Sigmoid colon (tissue), 7 donors: Measurements from ENCODE around the gene IGF2. TPM values are rescaled to one million over a fixed set of nuclear protein-coding genes. Genes with fewer than 3 reads are reported as not detected.
A peak's percentile ranks its signal among the peaks of the same experiment; 100 is the strongest.

ENCODE experiments used
- DNase-seq: peaks from one replicate; pipeline ENCODE4 v3.0.0-alpha.2; 2019
- H3K27ac ChIP-seq, 4 donors: fragments of 200-600 bp; sonication (generic); one replicate each; pipeline ENCODE4 v1.5.1; 2016 to 2019; ENCODE audit warnings: mild to moderate bottlenecking in 1 of 4
- H3K27me3 ChIP-seq, 3 donors: fragments of 200-600 bp; sonication (generic); one replicate each; pipeline ENCODE4 v1.5.1; 2019; ENCODE audit warnings: mild to moderate bottlenecking in 1 of 3
- H3K36me3 ChIP-seq, 4 donors: fragments of 200-600 bp; sonication (generic); one replicate each; pipeline ENCODE4 v1.5.1; 2016 to 2019
- H3K4me1 ChIP-seq, 4 donors: fragments of 200-600 bp; sonication (generic); one replicate each; pipeline ENCODE4 v1.5.1; 2017 to 2019
- H3K4me3 ChIP-seq, 4 donors: fragments of 200-600 bp; sonication (generic); one replicate each; pipeline ENCODE4 v1.5.1; 2017 to 2019; ENCODE audit warnings: mild to moderate bottlenecking in 2 of 4, moderate library complexity in 1 of 4
- H3K9me3 ChIP-seq, 4 donors: fragments of 200-600 bp in 3 of 4; sonication (generic) in 3 of 4; one replicate each; pipeline versions ENCODE4 v1.5.1 to v1.6.1; 2013 to 2019
- CTCF ChIP-seq, 4 experiments: fragments of 450-650 bp in 3 of 4; fragments of 200-600 bp in 1 of 4; IDR thresholded peaks; one replicate each; pipeline ENCODE4 v1.5.1; 2016 to 2019; ENCODE audit warnings: antibody characterized with exemption in 4 of 4, mild to moderate bottlenecking in 3 of 4, moderate library complexity in 2 of 4
- EP300 ChIP-seq, 4 donors: sonication (generic); formaldehyde crosslinking; IDR thresholded peaks; one replicate each; pipeline ENCODE4 v1.6.1; 2017; ENCODE audit warnings: antibody characterized with exemption in 4 of 4
- POLR2A ChIP-seq, 2 donors: fragments of 450-650 bp; IDR thresholded peaks; one replicate each; pipeline ENCODE4 v1.6.1; 2016; ENCODE audit warnings: antibody characterized with exemption in 2 of 2, mild to moderate bottlenecking in 2 of 2, moderate library complexity in 2 of 2
- POLR2AphosphoS5 ChIP-seq, 4 donors: sonication (generic); formaldehyde crosslinking; IDR thresholded peaks; one replicate each; pipeline ENCODE4 v1.6.1; 2017; ENCODE audit warnings: antibody characterized with exemption in 4 of 4
- WGBS, 2 donors: extraction: QIAGEN DNeasy Blood & Tissue Kit; methylation state at CpG; one replicate each; pipeline ENCODE4 v1.1.7; 2013; 5-methylcytosine and 5-hydroxymethylcytosine counted together
- intact Hi-C: fragments of 100-400 bp; cut with DNase I; formaldehyde crosslinking; loops from one replicate; pipeline ENCODE4 v1.15.1; 2023
- polyA plus RNA-seq, 3 donors: library from polyadenylated mRNA; stranded (reverse); fragments of 200-250 nt; gene quantifications; one replicate each; pipeline ENCODE4 v1.2.3, GENCODE V29; 2013
- total RNA-seq, 4 donors: library from RNA; depleted of rRNA; stranded (reverse); fragments of >200 nt; gene quantifications; one replicate each; pipeline ENCODE4 v1.1.0, GENCODE V29; 2016
- donor health status: healthy with polysubstance abuse.
- donor health status: Bipolar disorder and iron deficiency.
- donor health status: healthy.

Gene IGF2
- total and polyA plus RNA-seq, 7 donors = 1.6 to 63.1 (median 13.9) TPM

- Histone ChIP-seq H3K4me1 (no peaks in the 10 kb centered on the region), H3K4me3 (no peak overlapping the region), H3K27me3 (peaks cover 0 to 9% (median 0%) of the 10 kb centered on the region in 3 donors), H3K36me3 (no peaks in the 10 kb centered on the region), H3K9me3 (no peaks in the 10 kb centered on the region), H3K27ac (no peak overlapping the region)
- no peak for DNase-seq
- TF ChIP-seq CTCF (IDR thresholded peaks at IDR 0.05) = no peak
- no peak for TF ChIP-seq POLR2A (IDR thresholded peaks at IDR 0.05)
- no peak for TF ChIP-seq EP300 (IDR thresholded peaks at IDR 0.05)
- no peak for TF ChIP-seq POLR2AphosphoS5 (IDR thresholded peaks at IDR 0.05)
- 88 to 94% methylated on average over 1 of the region's 1 CpG for WGBS, 2 donors
- intact Hi-C loops = no loop called here
These were observed 32.5 kb downstream of the IGF2 start for GRCh38 chr11:2106583-2107209.

GRCh38 chr11:2105511-2105910 lies 33.7 kb downstream of the IGF2 start:
- TF ChIP-seq EP300 (IDR thresholded peaks at IDR 0.05) = no peak
- no peak for TF ChIP-seq POLR2A (IDR thresholded peaks at IDR 0.05)
- no peak for TF ChIP-seq POLR2AphosphoS5 (IDR thresholded peaks at IDR 0.05)
- no peak for TF ChIP-seq CTCF (IDR thresholded peaks at IDR 0.05)
- no peaks in the 10 kb centered on the region for H3K9me3 ChIP-seq
- no peak for DNase-seq
- peaks cover 0 to 9% (median 0%) of the 10 kb centered on the region in 3 donors for H3K27me3 ChIP-seq
- no peak overlapping the region for H3K27ac ChIP-seq
- WGBS, 2 donors = 94 to 95% methylated on average over 7 of the region's 7 CpGs
- intact Hi-C loops = no loop called here
- no peaks in the 10 kb centered on the region for H3K36me3 ChIP-seq
- no peak overlapping the region for H3K4me3 ChIP-seq
- H3K4me1 ChIP-seq = no peaks in the 10 kb centered on the region

GRCh38 chr11:2104524-2105440 lies 34.4 kb downstream of the IGF2 start:
- no peak for TF ChIP-seq EP300 (IDR thresholded peaks at IDR 0.05)
- no peak for TF ChIP-seq POLR2AphosphoS5 (IDR thresholded peaks at IDR 0.05)
- TF ChIP-seq POLR2A (IDR thresholded peaks at IDR 0.05) = no peak
- TF ChIP-seq CTCF (IDR thresholded peaks at IDR 0.05) = no peak

GRCh38 chr11:2103668-2104523 lies 35.3 kb downstream of the IGF2 start:
- peak; percentile 55 for DNase-seq
- Histone ChIP-seq H3K4me3 (no peak overlapping the region), H3K4me1 (peaks cover 0 to 7% (median 0%) of the 10 kb centered on the region in 4 donors), H3K36me3 (no peaks in the 10 kb centered on the region), H3K9me3 (no peaks in the 10 kb centered on the region), H3K27me3 (peaks cover 0 to 6% (median 0%) of the 10 kb centered on the region in 3 donors), H3K27ac (no peak overlapping the region)
- TF ChIP-seq EP300 (IDR thresholded peaks at IDR 0.05) (no peak), POLR2A (IDR thresholded peaks at IDR 0.05) (no peak), CTCF (IDR thresholded peaks at IDR 0.05) (no peak), POLR2AphosphoS5 (IDR thresholded peaks at IDR 0.05) (no peak)
- intact Hi-C loops = no loop called here
- 95 to 96% methylated on average over 25 of the region's 25 CpGs for WGBS, 2 donors

More at GRCh38 chr11:2104524-2105440, 34.4 kb downstream of the IGF2 start:
- no peaks in the 10 kb centered on the region for H3K36me3 ChIP-seq
- peaks cover 0 to 1% (median 0%) of the 10 kb centered on the region in 4 donors for H3K4me1 ChIP-seq
- 92 to 93% methylated on average over 18 of the region's 18 CpGs for WGBS, 2 donors
- intact Hi-C loops = no loop called here
- H3K27ac ChIP-seq = no peak overlapping the region
- no peak for DNase-seq
- H3K27me3 ChIP-seq = peaks cover 0 to 9% (median 0%) of the 10 kb centered on the region in 3 donors
- no peaks in the 10 kb centered on the region for H3K9me3 ChIP-seq
- no peak overlapping the region for H3K4me3 ChIP-seq
